Omental fat pad (tissue), 4 donors: ENCODE measurements around the gene B4GALT5. TPM values are rescaled to one million over a fixed set of nuclear protein-coding genes. Genes with fewer than 3 reads are reported as not detected.
"Not testable (repeated sequence)": the region's sequence is repeated elsewhere in the genome, so short reads cannot be mapped to it uniquely, and the experiment has no call there.

Experiments used
- ATAC-seq: fragments of 150-250 bp; one replicate; pipeline ENCODE4 v1.9.1; 2016; ENCODE audit warnings: mild to moderate bottlenecking, moderate library complexity; ENCODE audit not compliant: low FRiP score
- DNase-seq: peaks from one replicate; pipeline ENCODE4 v3.0.0-alpha.2; 2019; ENCODE audit warnings: low spot score
- CTCF ChIP-seq, 3 donors: fragments of 450-650 bp; IDR thresholded peaks; one replicate each; pipeline ENCODE4 v1.5.1; 2016 to 2017; ENCODE audit warnings: antibody characterized with exemption in 3 of 3, mild to moderate bottlenecking in 3 of 3, moderate library complexity in 2 of 3
- total RNA-seq, 4 donors: library from RNA; depleted of rRNA; stranded (reverse); fragments of >200 nt; gene quantifications; one replicate each; pipeline ENCODE4 v1.1.0, GENCODE V29; 2016

B4GALT5 gene
- total RNA-seq, 4 donors from 2014 or later, result 27.0 to 93.1 (median 31.3) TPM

GRCh38 chr20:49671433-49671832, 42.2 kb downstream of the B4GALT5 start:
- ATAC-seq (no peak), DNase-seq (no peak)
- TF ChIP-seq CTCF (IDR thresholded peaks at IDR 0.05), result no peak

- no peak for ATAC-seq
- DNase-seq, result no peak
- no peak for TF ChIP-seq CTCF (IDR thresholded peaks at IDR 0.05)
Observed at GRCh38 chr20:49669601-49670189, 44.0 kb downstream of the B4GALT5 start.

GRCh38 chr20:49668878-49669195, 44.8 kb downstream of the B4GALT5 start:
- DNase-seq, ATAC-seq: not testable (repeated sequence)

- TF ChIP-seq CTCF (IDR thresholded peaks at IDR 0.05), result no peak
- no peak for ATAC-seq
- DNase-seq, result no peak
Observed at GRCh38 chr20:49668181-49668877, 45.3 kb downstream of the B4GALT5 start.

GRCh38 chr20:49666911-49667310, 46.8 kb downstream of the B4GALT5 start:
- no peak for TF ChIP-seq CTCF (IDR thresholded peaks at IDR 0.05)
- DNase-seq (no peak), ATAC-seq (no peak)

- DNase-seq (no peak), ATAC-seq (no peak)
- no peak for TF ChIP-seq CTCF (IDR thresholded peaks at IDR 0.05)
Observed at GRCh38 chr20:49665796-49666195, 47.9 kb downstream of the B4GALT5 start.

- no peak for ATAC-seq
- no peak for DNase-seq
- TF ChIP-seq CTCF (IDR thresholded peaks at IDR 0.05), result no peak
Observed at GRCh38 chr20:49664612-49665313, 48.9 kb downstream of the B4GALT5 start.
